ENCODE data around the gene FAM170B. TPM values are rescaled to one million over a fixed set of nuclear protein-coding genes. Genes with fewer than 3 reads are reported as not detected.

The FAM170B gene
- total RNA-seq, 1 experiment from 2014 or later, result not detected

GRCh38 chr10:49160110-49160509 lies 26.3 kb upstream of the FAM170B start:
- no peaks in the 10 kb centered on the region for H3K36me3 ChIP-seq (ENCODE audit: insufficient read depth, low read length)
- H3K9me3 ChIP-seq (ENCODE audit: low read length), result no peaks in the 10 kb centered on the region
- no peak overlapping the region for H3K9ac ChIP-seq (ENCODE audit: low read length)
- no peaks in the 10 kb centered on the region for H3K9me2 ChIP-seq (replicated peaks; ENCODE audit: insufficient read depth, low read length)
- no peaks in the 10 kb centered on the region for H4K20me1 ChIP-seq (ENCODE audit: insufficient read depth, low read depth, low read length)
- H2AFZ ChIP-seq (ENCODE audit: low read length), result no peak overlapping the region
- no peak overlapping the region for H3K4me3 ChIP-seq (ENCODE audit: low read length)
- DNase-seq, result no peak
- no peak overlapping the region for H3K27ac ChIP-seq (ENCODE audit: low read length)
- peaks cover 10% of the 10 kb centered on the region for H3K4me1 ChIP-seq (ENCODE audit: low read length)
- H3K27me3 ChIP-seq (ENCODE audit: low read length), result no peaks in the 10 kb centered on the region
- H3K4me2 ChIP-seq (ENCODE audit: low read depth, low read length, poor library complexity, severe bottlenecking), result no peak overlapping the region
- no peaks in the 10 kb centered on the region for H3K79me2 ChIP-seq (ENCODE audit: low read length)

GRCh38 chr10:49158915-49159314 lies 25.1 kb upstream of the FAM170B start:
- Histone ChIP-seq H3K27ac (ENCODE audit: low read length) (no peak overlapping the region), H3K9me2 (replicated peaks; ENCODE audit: insufficient read depth, low read length) (no peaks in the 10 kb centered on the region), H3K4me2 (ENCODE audit: low read depth, low read length, poor library complexity, severe bottlenecking) (no peak overlapping the region), H4K20me1 (ENCODE audit: insufficient read depth, low read depth, low read length) (no peaks in the 10 kb centered on the region), H3K79me2 (ENCODE audit: low read length) (no peaks in the 10 kb centered on the region), H2AFZ (ENCODE audit: low read length) (no peak overlapping the region), H3K9ac (ENCODE audit: low read length) (no peak overlapping the region), H3K36me3 (ENCODE audit: insufficient read depth, low read length) (no peaks in the 10 kb centered on the region), H3K9me3 (ENCODE audit: low read length) (no peaks in the 10 kb centered on the region), H3K4me1 (ENCODE audit: low read length) (peaks cover 1% of the 10 kb centered on the region), H3K27me3 (ENCODE audit: low read length) (no peaks in the 10 kb centered on the region), H3K4me3 (ENCODE audit: low read length) (no peak overlapping the region)
- no peak for DNase-seq

GRCh38 chr10:49158404-49158803 lies 24.6 kb upstream of the FAM170B start:
- Histone ChIP-seq H3K27me3 (ENCODE audit: low read length) (no peaks in the 10 kb centered on the region), H2AFZ (ENCODE audit: low read length) (no peak overlapping the region), H3K4me3 (ENCODE audit: low read length) (no peak overlapping the region), H3K9me2 (replicated peaks; ENCODE audit: insufficient read depth, low read length) (no peaks in the 10 kb centered on the region), H3K4me2 (ENCODE audit: low read depth, low read length, poor library complexity, severe bottlenecking) (no peak overlapping the region), H4K20me1 (ENCODE audit: insufficient read depth, low read depth, low read length) (no peaks in the 10 kb centered on the region), H3K36me3 (ENCODE audit: insufficient read depth, low read length) (no peaks in the 10 kb centered on the region), H3K9ac (ENCODE audit: low read length) (no peak overlapping the region), H3K9me3 (ENCODE audit: low read length) (no peaks in the 10 kb centered on the region), H3K79me2 (ENCODE audit: low read length) (no peaks in the 10 kb centered on the region), H3K4me1 (ENCODE audit: low read length) (no peaks in the 10 kb centered on the region), H3K27ac (ENCODE audit: low read length) (no peak overlapping the region)
- DNase-seq, result no peak

GRCh38 chr10:49157229-49157628 lies 23.4 kb upstream of the FAM170B start:
- Histone ChIP-seq H3K9ac (ENCODE audit: low read length) (no peak overlapping the region), H4K20me1 (ENCODE audit: insufficient read depth, low read depth, low read length) (no peaks in the 10 kb centered on the region), H3K27me3 (ENCODE audit: low read length) (no peaks in the 10 kb centered on the region), H3K36me3 (ENCODE audit: insufficient read depth, low read length) (no peaks in the 10 kb centered on the region), H3K27ac (ENCODE audit: low read length) (no peak overlapping the region), H3K4me3 (ENCODE audit: low read length) (no peak overlapping the region), H3K9me2 (replicated peaks; ENCODE audit: insufficient read depth, low read length) (no peaks in the 10 kb centered on the region), H3K9me3 (ENCODE audit: low read length) (no peaks in the 10 kb centered on the region), H2AFZ (ENCODE audit: low read length) (no peak overlapping the region), H3K79me2 (ENCODE audit: low read length) (no peaks in the 10 kb centered on the region), H3K4me1 (ENCODE audit: low read length) (peaks cover 4% of the 10 kb centered on the region), H3K4me2 (ENCODE audit: low read depth, low read length, poor library complexity, severe bottlenecking) (no peak overlapping the region)
- DNase-seq, result no peak

- H3K79me2 ChIP-seq (ENCODE audit: low read length), result no peaks in the 10 kb centered on the region
- H3K27ac ChIP-seq (ENCODE audit: low read length), result no peak overlapping the region
- no peak overlapping the region for H3K9ac ChIP-seq (ENCODE audit: low read length)
- no peaks in the 10 kb centered on the region for H3K9me2 ChIP-seq (replicated peaks; ENCODE audit: insufficient read depth, low read length)
- no peaks in the 10 kb centered on the region for H3K27me3 ChIP-seq (ENCODE audit: low read length)
- no peak overlapping the region for H3K4me2 ChIP-seq (ENCODE audit: low read depth, low read length, poor library complexity, severe bottlenecking)
- H2AFZ ChIP-seq (ENCODE audit: low read length), result no peak overlapping the region
- H4K20me1 ChIP-seq (ENCODE audit: insufficient read depth, low read depth, low read length), result no peaks in the 10 kb centered on the region
- no peak overlapping the region for H3K4me3 ChIP-seq (ENCODE audit: low read length)
- DNase-seq, result no peak
- H3K36me3 ChIP-seq (ENCODE audit: insufficient read depth, low read length), result no peaks in the 10 kb centered on the region
- peaks cover 4% of the 10 kb centered on the region for H3K4me1 ChIP-seq (ENCODE audit: low read length)
- H3K9me3 ChIP-seq (ENCODE audit: low read length), result no peaks in the 10 kb centered on the region
These were observed 20.8 kb upstream of the FAM170B start for GRCh38 chr10:49154641-49155040.

GRCh38 chr10:49153971-49154370 lies 20.1 kb upstream of the FAM170B start:
- DNase-seq, result no peak
- Histone ChIP-seq H4K20me1 (ENCODE audit: insufficient read depth, low read depth, low read length) (no peaks in the 10 kb centered on the region), H3K9me3 (ENCODE audit: low read length) (no peaks in the 10 kb centered on the region), H3K27me3 (ENCODE audit: low read length) (no peaks in the 10 kb centered on the region), H3K27ac (ENCODE audit: low read length) (no peak overlapping the region), H3K36me3 (ENCODE audit: insufficient read depth, low read length) (no peaks in the 10 kb centered on the region), H3K4me3 (ENCODE audit: low read length) (no peak overlapping the region), H3K4me1 (ENCODE audit: low read length) (peaks cover 4% of the 10 kb centered on the region), H3K4me2 (ENCODE audit: low read depth, low read length, poor library complexity, severe bottlenecking) (no peak overlapping the region), H3K9ac (ENCODE audit: low read length) (no peak overlapping the region), H3K9me2 (replicated peaks; ENCODE audit: insufficient read depth, low read length) (no peaks in the 10 kb centered on the region), H3K79me2 (ENCODE audit: low read length) (no peaks in the 10 kb centered on the region), H2AFZ (ENCODE audit: low read length) (no peak overlapping the region)

GRCh38 chr10:49153115-49153514 lies 19.3 kb upstream of the FAM170B start:
- Histone ChIP-seq H2AFZ (ENCODE audit: low read length) (no peak overlapping the region), H3K79me2 (ENCODE audit: low read length) (no peaks in the 10 kb centered on the region), H3K27me3 (ENCODE audit: low read length) (no peaks in the 10 kb centered on the region), H3K4me2 (ENCODE audit: low read depth, low read length, poor library complexity, severe bottlenecking) (no peak overlapping the region), H3K36me3 (ENCODE audit: insufficient read depth, low read length) (no peaks in the 10 kb centered on the region), H3K9me2 (replicated peaks; ENCODE audit: insufficient read depth, low read length) (no peaks in the 10 kb centered on the region), H3K4me3 (ENCODE audit: low read length) (no peak overlapping the region), H3K4me1 (ENCODE audit: low read length) (peaks cover 4% of the 10 kb centered on the region), H3K9me3 (ENCODE audit: low read length) (no peaks in the 10 kb centered on the region), H3K27ac (ENCODE audit: low read length) (no peak overlapping the region), H4K20me1 (ENCODE audit: insufficient read depth, low read depth, low read length) (no peaks in the 10 kb centered on the region), H3K9ac (ENCODE audit: low read length) (no peak overlapping the region)
- DNase-seq, result no peak

GRCh38 chr10:49152663-49153062 lies 18.8 kb upstream of the FAM170B start:
- no peaks in the 10 kb centered on the region for H3K79me2 ChIP-seq (ENCODE audit: low read length)
- H3K9me2 ChIP-seq (replicated peaks; ENCODE audit: insufficient read depth, low read length), result no peaks in the 10 kb centered on the region
- H3K27me3 ChIP-seq (ENCODE audit: low read length), result no peaks in the 10 kb centered on the region
- no peak overlapping the region for H3K4me3 ChIP-seq (ENCODE audit: low read length)
- no peak overlapping the region for H3K9ac ChIP-seq (ENCODE audit: low read length)
- H3K4me2 ChIP-seq (ENCODE audit: low read depth, low read length, poor library complexity, severe bottlenecking), result no peak overlapping the region
- H3K4me1 ChIP-seq (ENCODE audit: low read length), result peaks cover 4% of the 10 kb centered on the region
- no peaks in the 10 kb centered on the region for H3K36me3 ChIP-seq (ENCODE audit: insufficient read depth, low read length)
- DNase-seq, result peak; percentile 45
- H3K9me3 ChIP-seq (ENCODE audit: low read length), result no peaks in the 10 kb centered on the region
- H3K27ac ChIP-seq (ENCODE audit: low read length), result no peak overlapping the region
- no peak overlapping the region for H2AFZ ChIP-seq (ENCODE audit: low read length)
- no peaks in the 10 kb centered on the region for H4K20me1 ChIP-seq (ENCODE audit: insufficient read depth, low read depth, low read length)

GRCh38 chr10:49152037-49152436 lies 18.2 kb upstream of the FAM170B start:
- Histone ChIP-seq H3K4me1 (ENCODE audit: low read length) (peaks cover 4% of the 10 kb centered on the region), H3K36me3 (ENCODE audit: insufficient read depth, low read length) (no peaks in the 10 kb centered on the region), H3K27ac (ENCODE audit: low read length) (no peak overlapping the region), H3K4me2 (ENCODE audit: low read depth, low read length, poor library complexity, severe bottlenecking) (no peak overlapping the region), H3K9me3 (ENCODE audit: low read length) (no peaks in the 10 kb centered on the region), H3K27me3 (ENCODE audit: low read length) (no peaks in the 10 kb centered on the region), H3K79me2 (ENCODE audit: low read length) (no peaks in the 10 kb centered on the region), H3K4me3 (ENCODE audit: low read length) (no peak overlapping the region), H3K9me2 (replicated peaks; ENCODE audit: insufficient read depth, low read length) (no peaks in the 10 kb centered on the region), H2AFZ (ENCODE audit: low read length) (no peak overlapping the region), H4K20me1 (ENCODE audit: insufficient read depth, low read depth, low read length) (no peaks in the 10 kb centered on the region), H3K9ac (ENCODE audit: low read length) (no peak overlapping the region)
- DNase-seq, result no peak
